PC-3 (cell line): ENCODE data around the gene LGALS9C. TPM values are rescaled to one million over a fixed set of nuclear protein-coding genes. Genes with fewer than 3 reads are reported as not detected.
A peak's percentile ranks its signal among the peaks of the same experiment; 100 is the strongest.
"Not testable (repeated sequence)": the region's sequence is repeated elsewhere in the genome, so short reads cannot be mapped to it uniquely, and the experiment has no call there.

Experiments
- ATAC-seq: fragments of 200-7000 bp; cut with Tn5 transposase; 2 replicates; pipeline ENCODE4 v1.9.1; 2020; ENCODE audit warnings: mild to moderate bottlenecking, moderate library complexity
- BruUV-seq: library from RNA; stranded (reverse); fragments of 400-500 nt; replicated peaks from 2 replicates; lab custom pipeline; 2021; lab: Mats Ljungman, UMichigan
- CTCF ChIA-PET: fragments of 300-600 bp; sonication (Branson Sonifier 250); formaldehyde crosslinking; loops from one replicate; lab custom pipeline; 2022; ENCODE audit warnings: antibody characterized with exemption; lab: Charles Lee
- POLR2A ChIA-PET: fragments of 300-600 bp; sonication (Branson Sonifier 250); formaldehyde crosslinking; loops from one replicate; lab custom pipeline; 2022; ENCODE audit warnings: antibody characterized with exemption; ENCODE audit not compliant: unreplicated experiment; lab: Charles Lee
- DNase-seq: peaks from one replicate; pipeline ENCODE4 v3.0.0-alpha.2; 2015
- H2AFZ ChIP-seq: fragments of 300-600 bp; sonication (generic); 2 replicates; pipeline ENCODE4 v1.6.0; 2016; ENCODE audit warnings: antibody characterized with exemption, low read length
- H3F3A ChIP-seq: fragments of 300-600 bp; sonication (generic); one replicate; pipeline ENCODE4 v1.6.0; 2017; ENCODE audit warnings: antibody characterized with exemption, low read length, control low read depth, mild to moderate bottlenecking; ENCODE audit not compliant: unreplicated experiment
- H3K27ac ChIP-seq: fragments of 300-600 bp; sonication (generic); 2 replicates; pipeline ENCODE4 v1.5.1; 2016; ENCODE audit warnings: mild to moderate bottlenecking, low read length
- H3K27me3 ChIP-seq: fragments of 300-600 bp; sonication (generic); 2 replicates; pipeline ENCODE4 v1.6.1; 2016; ENCODE audit warnings: low read length, mixed read lengths
- H3K36me3 ChIP-seq: fragments of 300-600 bp; sonication (generic); 2 replicates; pipeline ENCODE4 v1.6.1; 2016; ENCODE audit warnings: low read depth, mixed run types, low read length, mixed read lengths
- H3K4me1 ChIP-seq: fragments of 300-600 bp; sonication (generic); 2 replicates; pipeline ENCODE4 v1.5.1; 2016; ENCODE audit warnings: low read length; ENCODE audit not compliant: insufficient read depth
- H3K4me2 ChIP-seq: fragments of 300-600 bp; sonication (generic); 2 replicates; pipeline ENCODE4 v1.6.0; 2016; ENCODE audit warnings: low read length
- H3K4me3 ChIP-seq: fragments of 300-600 bp; sonication (generic); 2 replicates; pipeline ENCODE4 v1.5.1; 2016; ENCODE audit warnings: mild to moderate bottlenecking, low read length, mixed read lengths
- H3K79me2 ChIP-seq: fragments of 300-600 bp; sonication (generic); 2 replicates; pipeline ENCODE4 v1.6.1; 2017; ENCODE audit warnings: low read length, mixed read lengths
- H3K9ac ChIP-seq: fragments of 300-600 bp; sonication (generic); 2 replicates; pipeline ENCODE4 v1.6.0; 2016; ENCODE audit warnings: mild to moderate bottlenecking, low read length
- H3K9me2 ChIP-seq: fragments of 300-600 bp; sonication (generic); replicated peaks from 2 replicates; pipeline ENCODE4 v1.6.1; 2016; ENCODE audit warnings: mixed run types, low read length, mixed read lengths
- H3K9me3 ChIP-seq: fragments of 300-600 bp; sonication (generic); 2 replicates; pipeline ENCODE4 v1.6.1; 2016; ENCODE audit warnings: low read length, mixed read lengths
- H4K20me1 ChIP-seq: fragments of 300-600 bp; sonication (generic); 2 replicates; pipeline ENCODE4 v1.6.1; 2016; ENCODE audit warnings: low read length, mixed read lengths
- intact Hi-C: fragments of 100-400 bp; cut with micrococcal nuclease; formaldehyde crosslinking; loops from 2 replicates; pipeline ENCODE4 v1.9.0; 2023
- total RNA-seq: library from RNA; depleted of rRNA; stranded (reverse); fragments of >200 nt; gene quantifications from 2 replicates; pipeline ENCODE4 v1.2.3, GENCODE V29; 2014

LGALS9C gene
- total RNA-seq, 1 experiment from 2014 or later: not detected

DNA sequence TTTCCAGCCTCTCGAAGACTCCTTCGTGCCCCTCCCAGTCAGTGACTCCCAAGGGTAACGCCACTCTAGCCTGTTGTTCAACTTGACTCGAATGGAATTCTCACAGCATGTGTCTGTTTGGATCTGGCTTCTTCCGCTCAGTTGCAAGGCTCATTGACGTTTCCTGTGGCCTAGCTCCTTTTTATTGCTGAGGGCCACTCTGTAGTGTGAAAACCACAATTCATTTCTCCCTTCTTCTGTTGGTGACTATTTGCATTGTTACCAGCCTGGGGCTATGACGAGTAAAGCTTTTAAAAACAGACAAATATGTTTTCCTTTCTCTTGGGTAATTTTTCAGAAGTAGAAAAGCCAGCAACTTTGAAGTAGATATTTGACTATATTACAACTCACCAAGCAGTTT, 1.8 kb upstream of the LGALS9C start:
- ATAC-seq, H3F3A ChIP-seq, H3K9me2 ChIP-seq, H3K9ac ChIP-seq, H3K27me3 ChIP-seq, H3K4me2 ChIP-seq, H2AFZ ChIP-seq, BruUV-seq, H3K27ac ChIP-seq, H4K20me1 ChIP-seq, H3K36me3 ChIP-seq, H3K79me2 ChIP-seq, H3K4me3 ChIP-seq, intact Hi-C loops, POLR2A ChIA-PET, H3K9me3 ChIP-seq, CTCF ChIA-PET, H3K4me1 ChIP-seq: not testable (repeated sequence)
- peak; percentile 10 for DNase-seq

DNA sequence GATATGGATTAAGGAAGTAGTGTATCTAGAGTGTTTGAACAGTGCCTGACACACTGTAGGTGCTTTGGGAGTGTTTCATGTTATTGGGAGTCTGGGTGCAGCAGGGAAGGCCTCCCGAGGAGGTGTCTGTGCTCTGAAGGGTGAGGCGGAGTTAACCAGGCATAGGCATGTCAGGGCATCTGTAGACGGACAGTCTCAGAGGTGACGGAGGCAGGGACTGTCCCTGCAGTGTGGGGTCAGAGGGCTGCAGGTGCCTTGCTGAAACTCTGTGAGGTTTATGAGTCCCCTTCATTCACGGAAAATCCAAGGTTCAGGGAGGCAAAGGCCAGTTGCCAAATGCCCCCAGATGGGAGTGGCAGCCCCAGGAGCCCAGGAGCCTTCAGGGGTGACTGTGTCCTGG, 778 bp downstream of the LGALS9C start:
- H3K9me2 ChIP-seq, H3K4me2 ChIP-seq, H4K20me1 ChIP-seq, BruUV-seq, ATAC-seq, DNase-seq, H3K4me3 ChIP-seq, H3F3A ChIP-seq, POLR2A ChIA-PET, H3K36me3 ChIP-seq, H3K27ac ChIP-seq, intact Hi-C loops, CTCF ChIA-PET, H3K9ac ChIP-seq, H3K9me3 ChIP-seq, H3K79me2 ChIP-seq, H3K4me1 ChIP-seq, H3K27me3 ChIP-seq, H2AFZ ChIP-seq: not testable (repeated sequence)

DNA sequence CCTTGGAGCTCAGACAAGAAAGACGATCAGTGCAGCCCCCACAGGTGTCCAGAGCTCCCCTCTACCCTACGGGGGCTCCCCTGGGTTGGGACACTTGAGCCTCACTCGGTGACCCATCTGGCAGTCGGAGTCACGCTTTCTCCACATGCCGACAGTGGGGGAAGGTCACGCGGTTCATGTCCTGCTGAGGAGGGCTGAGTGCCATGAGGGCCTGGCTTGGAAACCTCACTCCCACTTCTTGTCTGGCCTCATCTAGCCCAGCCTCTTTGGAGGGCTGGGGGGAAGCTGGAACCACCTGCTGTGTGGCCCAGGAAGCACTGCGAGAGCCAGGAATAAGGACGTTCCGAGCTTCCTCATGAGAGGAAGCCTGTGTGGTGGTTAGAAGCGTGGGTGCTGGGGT, 1.8 kb downstream of the LGALS9C start:
- CTCF ChIA-PET: not testable (repeated sequence)

GRCh38 chr17:18478977-18479595, 2.5 kb downstream of the LGALS9C start:
- H3K27ac ChIP-seq, H3K4me3 ChIP-seq, H3K9ac ChIP-seq, H4K20me1 ChIP-seq, ATAC-seq, DNase-seq, H3K79me2 ChIP-seq, POLR2A ChIA-PET, H3K9me2 ChIP-seq, H3K36me3 ChIP-seq, BruUV-seq, H3K27me3 ChIP-seq, H2AFZ ChIP-seq, H3K4me2 ChIP-seq, H3F3A ChIP-seq, H3K9me3 ChIP-seq, intact Hi-C loops, CTCF ChIA-PET, H3K4me1 ChIP-seq: not testable (repeated sequence)

More for the DNA sequence above, 1.8 kb downstream of the LGALS9C start:
- H3K79me2 ChIP-seq, H2AFZ ChIP-seq, H3K9me3 ChIP-seq, H3K36me3 ChIP-seq, H3K27me3 ChIP-seq, H3K4me2 ChIP-seq, intact Hi-C loops, H3K27ac ChIP-seq, BruUV-seq, DNase-seq, H3K9me2 ChIP-seq, H4K20me1 ChIP-seq, H3K9ac ChIP-seq, H3K4me1 ChIP-seq, POLR2A ChIA-PET, ATAC-seq, H3F3A ChIP-seq, H3K4me3 ChIP-seq: not testable (repeated sequence)

DNA sequence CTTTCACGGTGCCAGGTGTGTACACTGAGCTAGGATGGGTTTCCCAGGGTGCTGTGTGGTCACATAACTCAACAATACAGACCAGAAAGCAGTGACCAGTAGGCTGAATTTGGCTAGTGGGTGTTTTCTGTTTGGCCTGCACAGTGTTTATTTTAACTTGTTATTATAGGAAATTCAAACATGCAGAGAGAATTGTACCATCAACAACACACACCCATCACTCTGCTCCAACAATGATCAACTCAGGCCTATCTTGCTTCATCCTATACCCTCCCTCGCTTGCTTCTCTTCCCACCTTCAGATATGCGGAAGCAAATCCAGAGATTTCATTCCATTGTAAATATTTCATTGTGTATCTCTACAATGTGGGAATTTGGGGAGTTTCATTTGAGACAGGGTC, 5.2 kb downstream of the LGALS9C start:
- H3K4me1 ChIP-seq, ATAC-seq, CTCF ChIA-PET, H3K9ac ChIP-seq, H2AFZ ChIP-seq, H3K27me3 ChIP-seq, H3K4me3 ChIP-seq, H3K36me3 ChIP-seq, intact Hi-C loops, H3F3A ChIP-seq, DNase-seq, POLR2A ChIA-PET, H3K4me2 ChIP-seq, H4K20me1 ChIP-seq, H3K27ac ChIP-seq, BruUV-seq, H3K79me2 ChIP-seq, H3K9me3 ChIP-seq, H3K9me2 ChIP-seq: not testable (repeated sequence)

- H3K9ac ChIP-seq, H3F3A ChIP-seq, H3K4me2 ChIP-seq, H3K27ac ChIP-seq, H3K36me3 ChIP-seq, H2AFZ ChIP-seq, H3K79me2 ChIP-seq, H3K9me3 ChIP-seq, H3K27me3 ChIP-seq, H4K20me1 ChIP-seq, BruUV-seq, H3K4me1 ChIP-seq, ATAC-seq, CTCF ChIA-PET, POLR2A ChIA-PET, H3K4me3 ChIP-seq, DNase-seq, intact Hi-C loops, H3K9me2 ChIP-seq: not testable (repeated sequence)
Observed at GRCh38 chr17:18485936-18486464, 9.4 kb downstream of the LGALS9C start.

DNA sequence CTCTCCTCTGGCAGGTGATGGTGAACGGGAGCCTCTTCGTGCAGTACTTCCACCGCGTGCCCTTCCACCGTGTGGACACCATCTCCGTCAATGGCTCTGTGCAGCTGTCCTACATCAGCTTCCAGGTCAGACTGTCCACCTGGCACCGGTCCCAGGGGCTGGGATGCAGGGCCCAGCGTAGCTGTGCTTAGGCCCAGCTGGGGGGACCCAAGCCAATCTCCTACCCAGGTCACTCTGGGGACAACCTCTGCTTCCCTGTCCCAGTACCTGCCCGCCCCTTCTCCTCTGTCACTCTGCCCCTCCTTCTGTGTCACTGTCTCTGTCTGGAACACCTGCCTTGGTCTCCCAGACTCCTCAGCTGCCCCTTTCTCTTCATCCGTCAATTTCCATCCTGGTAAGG, 11.0 kb downstream of the LGALS9C start:
- BruUV-seq, POLR2A ChIA-PET, intact Hi-C loops: not testable (repeated sequence)

More for the DNA sequence above, 11.0 kb downstream of the LGALS9C start:
- H3K36me3 ChIP-seq, H2AFZ ChIP-seq, ATAC-seq, H4K20me1 ChIP-seq, H3K9me3 ChIP-seq, DNase-seq, H3K27me3 ChIP-seq, H3F3A ChIP-seq, CTCF ChIA-PET, H3K4me3 ChIP-seq, H3K4me1 ChIP-seq, H3K4me2 ChIP-seq, H3K9ac ChIP-seq, H3K27ac ChIP-seq, H3K9me2 ChIP-seq, H3K79me2 ChIP-seq: not testable (repeated sequence)
